GM19193 (cell line): ENCODE results near the gene TRAIP.

ENCODE experiments used
- POLR2A ChIP-seq: IDR thresholded peaks from 4 replicates; pipeline ENCODE4 v1.6.1; 2011; ENCODE audit not compliant: insufficient read depth, insufficient read length; ENCODE audit errors: extremely low read depth

TRAIP gene

GRCh38 chr3:49807431-49808114 is 48.8 kb downstream of the TRAIP start:
- no peak for TF ChIP-seq POLR2A

- TF ChIP-seq POLR2A, result peak; percentile 29
Measured at GRCh38 chr3:49806850-49807249, 49.5 kb downstream of the TRAIP start.

GRCh38 chr3:49805897-49806701 is 50.3 kb downstream of the TRAIP start:
- no peak for TF ChIP-seq POLR2A

GRCh38 chr3:49805367-49805782 is 51.0 kb downstream of the TRAIP start:
- TF ChIP-seq POLR2A, result no peak

- TF ChIP-seq POLR2A, result peak; percentile 15
Measured at GRCh38 chr3:49804141-49805041, 52.0 kb downstream of the TRAIP start.

GRCh38 chr3:49803465-49804140 is 52.8 kb downstream of the TRAIP start:
- no peak for TF ChIP-seq POLR2A

- TF ChIP-seq POLR2A, result peak; percentile 40
Measured at GRCh38 chr3:49802719-49803464, 53.5 kb downstream of the TRAIP start, which contains the start of gene INKA1. TSS of gene INKA1 (plus strand) at chr3:49803261. CDS start at chr3:49803393, 132 bp downstream.

- no peak for TF ChIP-seq POLR2A
Measured at GRCh38 chr3:49801160-49801559, 55.2 kb downstream of the TRAIP start.

- TF ChIP-seq POLR2A, result no peak
Measured at GRCh38 chr3:49799761-49800160, 56.6 kb downstream of the TRAIP start, which contains the start of gene CDHR4. TSS of gene CDHR4 (minus strand) at chr3:49799873. CDS start at chr3:49799812, 61 bp downstream.

GRCh38 chr3:49799105-49799504 is 57.3 kb downstream of the TRAIP start:
- no peak for TF ChIP-seq POLR2A

- no peak for TF ChIP-seq POLR2A
Measured at GRCh38 chr3:49794926-49795905, 61.1 kb downstream of the TRAIP start.

GRCh38 chr3:49794431-49794830 is 61.9 kb downstream of the TRAIP start:
- TF ChIP-seq POLR2A, result no peak
